Liver (tissue), 3 donors: ENCODE measurements around the gene CHRDL1.

ENCODE experiments used
- ATF3 ChIP-seq: IDR thresholded peaks from 2 replicates; pipeline ENCODE4 v1.6.1; 2016; ENCODE audit warnings: antibody characterized with exemption
- CTCF ChIP-seq: fragments of 150-350 bp; IDR thresholded peaks from 2 replicates; pipeline ENCODE4 v1.5.1; 2017; ENCODE audit warnings: improper control_type of control experiment, low read depth, low read length; ENCODE audit not compliant: missing input control
- GABPA ChIP-seq, 2 donors: IDR thresholded peaks in 1 of 2; conservative IDR thresholded peaks in 1 of 2; 2 replicates each; pipeline ENCODE4 v1.6.1; 2016; ENCODE audit warnings: antibody characterized with exemption in 2 of 2, mild to moderate bottlenecking in 1 of 2, moderate library complexity in 1 of 2
- JUND ChIP-seq, 2 donors: IDR thresholded peaks; 2 replicates each; pipeline ENCODE4 v1.6.1; 2016; ENCODE audit warnings: antibody characterized with exemption in 2 of 2
- MAX ChIP-seq: IDR thresholded peaks from 2 replicates; pipeline ENCODE4 v1.6.1; 2016; ENCODE audit warnings: antibody characterized with exemption
- RAD21 ChIP-seq, 2 donors: IDR thresholded peaks; 2 replicates each; pipeline ENCODE4 v1.6.1; 2016; ENCODE audit warnings: antibody characterized with exemption in 2 of 2, mild to moderate bottlenecking in 2 of 2
- RXRA ChIP-seq, 2 donors: IDR thresholded peaks; 2 replicates each; pipeline ENCODE4 v1.6.1; 2017 to 2018; ENCODE audit warnings: antibody characterized with exemption in 2 of 2, mild to moderate bottlenecking in 1 of 2
- SP1 ChIP-seq: IDR thresholded peaks from 2 replicates; pipeline ENCODE4 v1.6.1; 2018; ENCODE audit warnings: antibody characterized with exemption, mild to moderate bottlenecking
- TAF1 ChIP-seq: conservative IDR thresholded peaks from 2 replicates; pipeline ENCODE4 v1.6.1; 2016; ENCODE audit warnings: antibody characterized with exemption, mild to moderate bottlenecking
- ZBTB33 ChIP-seq: IDR thresholded peaks from 2 replicates; pipeline ENCODE4 v1.6.1; 2016; ENCODE audit warnings: antibody characterized with exemption
- TF ChIP-seq, protein P1 (sequence below): IDR thresholded peaks from 2 replicates; pipeline ENCODE4 v1.6.1; 2016; ENCODE audit warnings: antibody characterized with exemption, mild to moderate bottlenecking
- donor health status: healthy.
- donor health status: healthy.

DNA sequence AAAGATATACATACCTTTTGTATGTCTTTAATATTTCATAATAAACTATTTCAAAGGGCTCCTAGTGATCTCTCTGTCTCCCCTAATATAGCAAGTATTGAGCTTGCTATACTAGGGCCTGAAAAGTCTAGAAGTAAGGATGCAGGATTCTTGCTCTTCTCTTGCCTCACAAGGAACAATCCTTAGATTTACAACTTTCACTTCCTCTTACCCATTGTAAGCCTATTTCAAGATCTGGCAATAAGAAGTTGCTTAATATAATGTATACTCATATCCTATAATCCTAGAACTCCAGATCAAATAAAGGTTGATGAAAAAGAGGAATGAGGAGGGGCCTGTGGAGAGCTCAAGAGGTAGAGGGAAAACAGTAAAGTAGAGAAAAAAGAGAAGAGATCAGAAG lies 40.8 kb upstream of the CHRDL1 start:
- TF ChIP-seq CTCF (no peak), RAD21 (IDR thresholded peaks at IDR 0.05) (no peak), MAX (no peak), GABPA (IDR thresholded peaks at IDR 0.05 in 1 of 2, conservative IDR thresholded peaks at IDR 0.05 in 1 of 2) (no peak), JUND (IDR thresholded peaks at IDR 0.05) (no peak), RXRA (IDR thresholded peaks at IDR 0.05) (no peak), ZBTB33 (no peak), SP1 (no peak), ATF3 (no peak), TAF1 (no peak)
- TF ChIP-seq, protein P1, sequence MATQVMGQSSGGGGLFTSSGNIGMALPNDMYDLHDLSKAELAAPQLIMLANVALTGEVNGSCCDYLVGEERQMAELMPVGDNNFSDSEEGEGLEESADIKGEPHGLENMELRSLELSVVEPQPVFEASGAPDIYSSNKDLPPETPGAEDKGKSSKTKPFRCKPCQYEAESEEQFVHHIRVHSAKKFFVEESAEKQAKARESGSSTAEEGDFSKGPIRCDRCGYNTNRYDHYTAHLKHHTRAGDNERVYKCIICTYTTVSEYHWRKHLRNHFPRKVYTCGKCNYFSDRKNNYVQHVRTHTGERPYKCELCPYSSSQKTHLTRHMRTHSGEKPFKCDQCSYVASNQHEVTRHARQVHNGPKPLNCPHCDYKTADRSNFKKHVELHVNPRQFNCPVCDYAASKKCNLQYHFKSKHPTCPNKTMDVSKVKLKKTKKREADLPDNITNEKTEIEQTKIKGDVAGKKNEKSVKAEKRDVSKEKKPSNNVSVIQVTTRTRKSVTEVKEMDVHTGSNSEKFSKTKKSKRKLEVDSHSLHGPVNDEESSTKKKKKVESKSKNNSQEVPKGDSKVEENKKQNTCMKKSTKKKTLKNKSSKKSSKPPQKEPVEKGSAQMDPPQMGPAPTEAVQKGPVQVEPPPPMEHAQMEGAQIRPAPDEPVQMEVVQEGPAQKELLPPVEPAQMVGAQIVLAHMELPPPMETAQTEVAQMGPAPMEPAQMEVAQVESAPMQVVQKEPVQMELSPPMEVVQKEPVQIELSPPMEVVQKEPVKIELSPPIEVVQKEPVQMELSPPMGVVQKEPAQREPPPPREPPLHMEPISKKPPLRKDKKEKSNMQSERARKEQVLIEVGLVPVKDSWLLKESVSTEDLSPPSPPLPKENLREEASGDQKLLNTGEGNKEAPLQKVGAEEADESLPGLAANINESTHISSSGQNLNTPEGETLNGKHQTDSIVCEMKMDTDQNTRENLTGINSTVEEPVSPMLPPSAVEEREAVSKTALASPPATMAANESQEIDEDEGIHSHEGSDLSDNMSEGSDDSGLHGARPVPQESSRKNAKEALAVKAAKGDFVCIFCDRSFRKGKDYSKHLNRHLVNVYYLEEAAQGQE, result no peak
